Uterus (tissue), 4 donors: ENCODE measurements around the gene IP6K1. TPM values are rescaled to one million over a fixed set of nuclear protein-coding genes. Genes with fewer than 3 reads are reported as not detected.
A peak's percentile ranks its signal among the peaks of the same experiment; 100 is the strongest.

Source experiments
- DNase-seq, 2 donors: peaks; one replicate each; pipeline ENCODE4 v3.0.0-alpha.2; 2019 to 2020
- H3K27ac ChIP-seq, 2 donors: fragments of 200-600 bp; sonication (generic); 1 replicate in 1 of 2; 2 replicates in 1 of 2; pipeline ENCODE4 v1.5.1; 2016 to 2018
- H3K27me3 ChIP-seq, 2 donors: fragments of 200-600 bp; sonication (generic); one replicate each; pipeline ENCODE4 v1.5.1; 2018 to 2019; ENCODE audit warnings: control low read depth in 1 of 2
- H3K36me3 ChIP-seq, 2 donors: fragments of 200-600 bp; sonication (generic); one replicate each; pipeline ENCODE4 v1.5.1; 2019; ENCODE audit warnings: control low read depth in 1 of 2
- H3K4me1 ChIP-seq, 2 donors: fragments of 200-600 bp; sonication (generic); one replicate each; pipeline ENCODE4 v1.5.1; 2018 to 2019; ENCODE audit warnings: control low read depth in 1 of 2
- H3K4me3 ChIP-seq, 2 donors: fragments of 200-600 bp; sonication (generic); 1 replicate in 1 of 2; 2 replicates in 1 of 2; pipeline ENCODE4 v1.5.1; 2018 to 2019; ENCODE audit warnings: mild to moderate bottlenecking in 1 of 2
- H3K9me3 ChIP-seq, 2 donors: fragments of 200-600 bp; sonication (generic); one replicate each; pipeline ENCODE4 v1.5.1; 2019; ENCODE audit warnings: control low read depth in 1 of 2
- CTCF ChIP-seq, 4 experiments: fragments of 200-600 bp in 2 of 4; fragments of 450-650 bp in 2 of 4; sonication (generic) in 2 of 4; IDR thresholded peaks; one replicate each; pipeline ENCODE4 v1.5.1; 2016 to 2019; ENCODE audit warnings: antibody characterized with exemption in 4 of 4, mild to moderate bottlenecking in 2 of 4, moderate library complexity in 1 of 4
- POLR2A ChIP-seq, 2 donors: fragments of 450-650 bp; IDR thresholded peaks; one replicate each; pipeline ENCODE4 v1.6.1; 2016; ENCODE audit warnings: antibody characterized with exemption in 2 of 2, mild to moderate bottlenecking in 1 of 2, moderate library complexity in 1 of 2
- intact Hi-C: fragments of 100-400 bp; cut with DNase I; formaldehyde crosslinking; loops from one replicate; pipeline ENCODE4 v1.15.1; 2023; ENCODE audit warnings: low total_unique reads
- total RNA-seq, 4 donors: library from RNA; depleted of rRNA in 3 of 4; stranded (reverse); fragments of >200 nt in 3 of 4; gene quantifications; one replicate each; pipeline versions ENCODE4 v1.1.0 to v1.2.4, GENCODE V29; 2014 to 2023
- donor health status: DM: yes; HTN: yes; CAD: no.

Gene IP6K1
- total RNA-seq, 4 donors from 2014 or later, result 41.8 to 58.4 (median 50.9) TPM

GRCh38 chr3:49716691-49717210, 69.6 kb downstream of the IP6K1 start:
- intact Hi-C loops, result no loop called here
- Histone ChIP-seq H3K27ac (no peak overlapping the region), H3K9me3 (no peaks in the 10 kb centered on the region), H3K4me1 (peaks cover 0 to 4% of the 10 kb centered on the region in 2 donors), H3K27me3 (no peaks in the 10 kb centered on the region), H3K4me3 (no peak overlapping the region), H3K36me3 (no peaks in the 10 kb centered on the region)
- TF ChIP-seq POLR2A (IDR thresholded peaks at IDR 0.05) (no peak), CTCF (IDR thresholded peaks at IDR 0.05) (no peak)
- peak in 1 of 2 donors; percentile 13 for DNase-seq

GRCh38 chr3:49716169-49716568, 70.2 kb downstream of the IP6K1 start:
- Histone ChIP-seq H3K36me3 (no peaks in the 10 kb centered on the region), H3K27ac (no peak overlapping the region), H3K9me3 (no peaks in the 10 kb centered on the region), H3K4me1 (peaks cover 0 to 4% of the 10 kb centered on the region in 2 donors), H3K4me3 (no peak overlapping the region), H3K27me3 (no peaks in the 10 kb centered on the region)
- no peak for TF ChIP-seq CTCF (IDR thresholded peaks at IDR 0.05)
- TF ChIP-seq POLR2A (IDR thresholded peaks at IDR 0.05), result no peak
- intact Hi-C loops, result no loop called here
- DNase-seq, result peak in 1 of 2 donors; percentile 14

DNA sequence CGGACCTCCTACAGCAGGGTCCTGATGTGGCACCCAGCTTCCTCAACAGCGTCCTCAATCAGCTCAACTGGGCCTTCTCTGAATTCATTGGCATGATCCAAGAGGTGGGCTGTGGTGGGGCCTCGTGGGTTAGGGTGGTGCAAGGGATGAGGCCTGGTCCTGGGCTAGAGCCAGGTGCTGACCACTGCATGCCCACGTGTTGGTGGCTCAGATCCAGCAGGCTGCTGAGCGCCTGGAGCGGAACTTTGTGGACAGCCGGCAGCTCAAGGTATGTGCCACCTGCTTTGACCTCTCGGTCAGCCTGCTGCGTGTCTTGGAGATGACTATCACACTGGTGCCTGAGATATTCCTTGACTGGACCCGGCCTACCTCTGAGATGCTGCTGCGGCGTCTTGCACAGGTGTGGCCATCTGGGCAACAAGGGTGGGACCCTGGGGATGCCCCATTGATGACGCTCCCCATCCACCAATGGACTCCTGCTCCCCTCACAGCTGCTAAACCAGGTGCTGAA, 70.7 kb downstream of the IP6K1 start:
- TF ChIP-seq POLR2A (IDR thresholded peaks at IDR 0.05), result no peak
- no peak for TF ChIP-seq CTCF (IDR thresholded peaks at IDR 0.05)
- Histone ChIP-seq H3K4me3 (no peak overlapping the region), H3K9me3 (no peaks in the 10 kb centered on the region), H3K27me3 (no peaks in the 10 kb centered on the region), H3K36me3 (no peaks in the 10 kb centered on the region), H3K4me1 (peaks cover 0 to 4% of the 10 kb centered on the region in 2 donors), H3K27ac (no peak overlapping the region)
- intact Hi-C loops, result no loop called here
- peak in 1 of 2 donors; percentile 22 for DNase-seq

DNA sequence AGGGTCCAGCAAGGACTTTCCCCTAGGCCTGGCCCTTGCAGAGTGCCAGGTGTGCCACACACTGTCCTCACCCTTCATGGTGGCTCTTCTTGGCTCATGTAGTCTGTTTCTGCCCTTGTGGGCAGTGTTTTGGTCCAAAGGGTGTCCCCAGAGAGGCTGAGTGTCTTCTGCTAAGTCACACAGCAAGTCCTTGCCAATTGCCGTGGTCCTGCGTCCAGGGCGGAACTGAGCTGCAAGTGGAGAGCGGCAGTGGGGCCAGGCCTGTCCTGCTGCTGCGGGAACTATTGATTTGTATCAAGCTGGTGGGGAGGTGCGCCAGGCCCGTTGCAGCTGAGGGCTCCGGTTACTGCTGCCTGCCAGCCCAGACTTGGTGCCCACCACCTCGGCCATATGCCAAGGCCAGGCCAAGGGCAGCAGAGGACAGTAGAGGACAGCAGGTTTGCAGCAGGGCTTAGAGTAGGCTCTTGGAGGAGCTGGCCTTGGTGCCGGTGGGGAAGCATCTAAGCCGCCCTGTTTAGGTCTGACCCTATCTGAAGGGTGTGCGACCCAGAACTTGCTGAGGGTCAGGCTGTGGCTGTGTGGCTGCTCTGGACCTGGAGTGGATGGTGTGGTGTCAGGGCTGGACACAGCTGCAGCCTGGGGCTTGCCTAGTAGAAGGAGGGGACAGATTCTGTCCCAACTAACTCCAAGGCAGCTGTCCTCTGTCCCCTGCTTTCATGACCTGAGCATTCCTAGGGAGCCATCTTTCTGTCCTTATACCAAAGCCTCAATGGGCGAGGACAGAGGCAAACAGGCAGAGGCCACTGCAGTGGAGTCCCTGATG, 71.4 kb downstream of the IP6K1 start:
- Histone ChIP-seq H3K9me3 (no peaks in the 10 kb centered on the region), H3K4me3 (no peak overlapping the region), H3K36me3 (no peaks in the 10 kb centered on the region), H3K27ac (no peak overlapping the region), H3K27me3 (no peaks in the 10 kb centered on the region), H3K4me1 (peaks cover 0 to 4% of the 10 kb centered on the region in 2 donors)
- intact Hi-C loops, result no loop called here
- TF ChIP-seq CTCF (IDR thresholded peaks at IDR 0.05) (no peak), POLR2A (IDR thresholded peaks at IDR 0.05) (no peak)
- DNase-seq, result no peak
